GM18861 (cell line): Measurements from ENCODE around the gene HHAT.
"Not testable (repeated sequence)": the region's sequence is repeated elsewhere in the genome, so short reads cannot be mapped to it uniquely, and the experiment has no call there.

Experiments
- ATAC-seq: cut with Tn5 transposase; IDR thresholded peaks from one replicate; pipeline ENCODE4 v1.9.1; 2021; ENCODE audit not compliant: unreplicated experiment

Gene HHAT

DNA sequence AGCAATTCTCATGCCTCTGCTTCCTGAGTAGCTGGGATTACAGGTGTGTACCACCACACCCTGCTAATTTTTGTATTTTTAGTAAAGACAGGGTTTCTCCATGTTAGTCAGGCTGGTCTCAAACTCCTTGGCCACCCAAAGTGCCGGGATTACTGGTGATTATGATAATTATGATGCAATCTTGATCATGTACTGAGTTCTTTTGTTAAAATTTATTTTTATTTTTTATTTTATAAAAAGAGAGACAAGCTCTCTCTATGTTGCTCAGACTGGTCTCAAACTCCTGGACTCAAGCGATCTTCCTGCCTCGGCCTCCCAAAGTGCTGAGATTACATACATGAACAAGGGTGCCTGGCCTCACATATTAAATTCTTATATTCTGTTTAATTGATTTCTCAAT is 25.6 kb downstream of the HHAT start:
- ATAC-seq: not testable (repeated sequence)

DNA sequence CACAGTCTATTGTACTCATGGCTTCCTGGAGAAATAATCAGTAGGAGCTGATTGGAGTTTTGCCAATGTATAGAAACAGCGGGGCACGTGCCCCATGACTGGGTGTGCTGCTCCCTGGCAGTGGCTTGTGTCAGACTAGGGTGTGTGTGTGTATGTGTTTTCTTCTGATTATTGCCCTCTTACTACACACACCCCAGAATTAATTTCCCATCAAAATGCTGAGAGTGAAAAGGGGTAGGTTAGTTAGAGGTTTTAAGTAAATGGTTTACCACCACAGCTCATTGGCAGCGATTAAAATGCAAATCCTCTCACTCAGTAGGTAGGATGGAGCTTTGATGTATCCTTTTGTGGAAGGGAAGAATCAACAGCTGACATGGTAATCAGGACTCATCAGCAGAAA is 29.9 kb downstream of the HHAT start:
- ATAC-seq: no peak

GRCh38 chr1:210359255-210359654 is 30.6 kb downstream of the HHAT start:
- no peak for ATAC-seq

GRCh38 chr1:210360852-210361477 is 32.3 kb downstream of the HHAT start:
- ATAC-seq: peak; percentile 83

DNA sequence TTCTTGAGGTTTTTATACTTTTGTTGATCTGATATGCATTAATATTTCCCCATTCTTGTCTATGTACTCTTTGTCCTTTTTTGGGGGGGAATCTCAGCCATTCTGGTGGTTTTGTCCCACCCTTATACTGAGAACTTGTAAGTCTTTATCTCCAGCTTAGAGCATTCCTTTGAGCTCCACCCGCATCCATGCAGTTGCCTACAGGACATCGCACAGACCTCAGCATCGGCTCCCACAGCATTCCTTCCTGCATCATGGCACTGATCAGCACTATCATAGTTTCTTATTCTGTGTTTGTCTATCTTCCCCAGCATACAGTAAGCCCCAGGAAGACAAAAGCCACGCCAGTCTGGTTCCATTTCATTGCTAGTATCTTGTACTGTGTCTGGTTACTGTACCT is 33.0 kb downstream of the HHAT start:
- no peak for ATAC-seq

GRCh38 chr1:210362526-210362925 is 33.8 kb downstream of the HHAT start:
- no peak for ATAC-seq

DNA sequence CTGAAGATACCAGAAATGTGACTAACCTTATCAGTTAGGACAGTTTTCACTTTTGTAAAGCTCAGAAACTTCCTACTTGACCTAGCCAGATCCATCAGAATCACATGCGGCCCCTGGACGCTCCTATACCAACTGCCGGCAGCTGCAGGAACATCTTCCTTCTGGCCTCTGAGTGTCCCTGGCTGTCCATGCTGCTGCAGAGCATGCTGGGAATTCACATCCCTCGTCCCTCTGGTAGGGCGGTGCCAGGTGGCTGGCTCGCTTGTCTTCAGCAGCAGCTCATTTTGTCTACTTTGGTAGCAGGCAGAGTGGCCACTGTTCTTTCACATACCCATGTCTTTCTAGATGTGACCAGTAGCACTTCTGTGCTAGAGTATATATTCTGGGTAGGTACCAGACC is 34.4 kb downstream of the HHAT start:
- ATAC-seq: no peak

- no peak for ATAC-seq
Measured at GRCh38 chr1:210364479-210364878, 35.8 kb downstream of the HHAT start.

DNA sequence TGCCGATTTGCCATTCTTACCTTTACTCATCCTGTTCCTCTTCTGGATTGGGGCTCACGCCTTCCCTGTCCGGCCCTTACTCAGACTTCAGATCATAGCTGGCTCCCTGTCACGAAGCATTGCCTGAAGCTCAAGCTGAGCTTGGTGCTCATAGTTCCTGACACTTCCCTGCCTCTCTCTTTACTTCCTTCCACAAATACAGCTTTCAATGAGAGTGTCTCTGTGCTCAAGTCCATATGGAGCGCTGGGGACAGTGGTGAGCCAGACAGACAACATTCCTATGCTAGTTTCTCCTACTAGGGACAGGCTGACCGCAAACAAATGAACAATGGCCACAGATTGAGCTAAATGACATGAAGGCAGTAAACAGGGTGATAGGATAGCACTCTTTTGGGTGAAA is 38.1 kb downstream of the HHAT start:
- ATAC-seq: no peak

DNA sequence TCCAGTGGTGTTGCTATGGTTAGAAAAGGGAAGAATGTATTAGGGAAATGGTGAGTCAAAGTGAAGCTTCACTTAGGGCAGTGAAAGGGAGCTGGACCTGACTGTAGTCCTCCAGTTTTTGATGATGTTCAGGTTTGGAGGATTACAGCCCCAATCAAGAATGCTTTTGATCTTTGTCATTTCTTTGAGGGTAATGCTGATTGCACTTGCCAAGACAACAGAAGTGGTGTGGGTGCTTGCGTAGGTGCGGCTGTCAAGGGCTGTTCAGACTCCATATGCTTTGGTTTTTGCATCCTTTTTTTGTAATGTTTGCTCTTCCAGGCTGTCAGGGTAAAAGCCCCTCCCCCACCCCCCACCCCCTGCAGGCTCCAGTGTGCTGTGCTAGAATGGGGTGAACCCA is 38.9 kb downstream of the HHAT start:
- no peak for ATAC-seq

DNA sequence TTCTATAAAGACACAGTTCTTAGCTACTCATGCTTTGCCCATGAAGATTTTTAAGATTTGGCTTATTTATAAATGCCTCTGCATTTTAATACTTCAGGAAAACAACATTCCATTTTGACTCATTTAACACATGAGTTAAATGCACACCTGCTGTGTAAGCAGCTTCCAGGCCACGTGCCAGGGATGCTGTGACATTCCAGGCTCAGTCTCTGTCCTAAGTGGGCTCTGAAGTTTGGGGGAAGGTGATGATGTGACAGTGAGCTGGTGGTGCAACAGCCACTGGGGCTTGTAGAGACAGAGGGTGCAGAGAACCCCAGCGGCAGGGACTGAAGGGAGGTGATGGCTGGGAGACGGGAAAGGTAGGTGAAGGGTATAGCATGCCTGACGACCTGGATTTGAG is 40.7 kb downstream of the HHAT start:
- ATAC-seq: no peak

GRCh38 chr1:210371916-210372315 is 43.2 kb downstream of the HHAT start:
- ATAC-seq: no peak

DNA sequence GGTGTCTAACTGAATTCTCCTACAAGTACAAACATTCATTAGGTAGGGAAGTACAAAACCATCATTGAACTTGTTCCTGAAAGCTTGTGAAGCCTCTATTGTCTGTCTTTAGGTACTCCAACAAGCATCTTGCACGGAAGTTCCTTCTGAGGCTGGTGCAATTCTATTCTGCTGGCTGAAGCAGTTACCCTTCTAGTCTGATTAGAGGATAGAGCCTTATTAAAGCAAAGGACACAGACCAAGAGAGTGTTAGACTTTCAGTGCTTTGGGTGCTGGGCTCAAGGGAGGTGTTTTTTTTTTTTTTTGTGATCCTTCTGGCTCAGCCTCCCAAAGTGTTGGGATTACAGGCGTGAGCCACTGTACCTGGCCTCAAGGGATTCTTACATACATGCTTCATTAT is 43.8 kb downstream of the HHAT start:
- no peak for ATAC-seq

DNA sequence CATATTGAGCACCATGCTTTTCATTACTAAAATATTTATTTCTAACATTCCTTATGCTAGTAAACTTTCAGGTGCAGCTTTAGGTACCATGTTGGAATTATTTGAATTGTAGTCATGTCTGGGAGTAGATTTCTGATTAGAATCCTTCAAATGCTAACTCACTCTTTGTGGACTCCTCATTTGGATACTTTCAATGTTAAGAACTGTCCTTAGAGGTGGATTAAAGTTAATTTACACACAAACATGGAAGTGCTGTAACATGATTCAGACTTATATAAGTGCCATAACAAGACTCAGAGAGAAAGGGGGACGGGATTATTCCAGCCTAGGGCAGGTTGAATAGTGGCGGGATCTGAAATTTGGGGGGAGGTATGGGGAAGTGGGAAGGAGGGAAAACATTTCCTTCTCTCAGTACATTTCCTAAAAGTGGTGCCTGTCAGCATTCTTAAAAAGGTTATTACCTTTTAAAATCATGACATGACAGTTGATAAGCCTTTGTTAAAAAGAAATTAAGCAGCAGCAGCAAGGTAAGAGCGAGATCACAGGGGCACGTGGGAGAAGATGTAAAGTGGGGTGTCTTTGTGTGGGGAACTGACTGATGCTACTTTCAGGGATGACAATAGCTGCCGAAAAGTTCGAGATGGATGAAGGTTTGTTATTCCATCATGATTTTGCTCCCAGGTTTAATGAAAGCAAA is 44.4 kb downstream of the HHAT start:
- no peak for ATAC-seq

DNA sequence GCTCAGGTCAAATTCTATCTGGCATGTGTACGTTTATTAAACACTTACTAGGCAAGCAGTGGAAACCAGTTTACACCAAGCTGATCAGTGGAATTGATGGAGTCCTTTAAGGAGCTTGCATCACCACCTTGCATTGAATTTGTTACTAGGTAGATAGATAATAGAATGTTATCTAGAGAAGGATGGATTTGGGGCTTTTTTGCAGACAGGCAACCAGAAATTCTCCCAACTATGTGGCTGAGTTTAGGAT is 44.9 kb downstream of the HHAT start:
- no peak for ATAC-seq

DNA sequence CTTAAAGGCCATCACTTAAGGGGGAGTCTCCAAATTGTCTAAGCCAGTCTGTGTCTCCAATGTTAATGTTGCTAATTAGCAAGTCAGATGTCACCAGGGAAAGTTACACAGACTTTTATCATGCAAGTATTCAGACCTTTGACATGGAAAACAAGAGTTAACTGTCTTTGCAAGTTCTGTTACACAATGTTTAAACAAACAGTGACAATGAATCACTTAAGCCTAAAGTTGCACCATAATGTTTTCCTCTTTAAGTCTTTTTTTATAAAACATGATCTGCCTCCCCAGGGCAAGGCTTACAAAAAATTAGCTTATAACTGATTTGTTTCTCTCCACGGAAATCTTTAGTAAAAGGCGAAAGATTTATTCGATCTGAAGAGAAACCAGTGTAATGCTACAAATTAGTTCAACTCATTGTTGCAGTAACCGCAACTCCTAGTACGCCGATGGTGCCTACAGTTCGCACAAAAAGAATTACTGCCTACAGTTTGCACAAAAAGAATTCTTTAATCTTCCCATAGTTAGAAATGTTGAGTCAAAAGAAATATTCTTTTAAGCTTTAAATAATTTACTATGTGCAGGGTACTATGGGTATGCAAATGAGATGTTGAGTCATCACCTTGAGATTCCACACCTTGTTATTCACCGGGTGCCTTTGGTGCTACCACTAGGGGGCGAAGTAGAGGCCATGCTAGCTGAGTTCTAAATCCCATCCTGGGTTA is 45.3 kb downstream of the HHAT start:
- ATAC-seq: peak; percentile 62

DNA sequence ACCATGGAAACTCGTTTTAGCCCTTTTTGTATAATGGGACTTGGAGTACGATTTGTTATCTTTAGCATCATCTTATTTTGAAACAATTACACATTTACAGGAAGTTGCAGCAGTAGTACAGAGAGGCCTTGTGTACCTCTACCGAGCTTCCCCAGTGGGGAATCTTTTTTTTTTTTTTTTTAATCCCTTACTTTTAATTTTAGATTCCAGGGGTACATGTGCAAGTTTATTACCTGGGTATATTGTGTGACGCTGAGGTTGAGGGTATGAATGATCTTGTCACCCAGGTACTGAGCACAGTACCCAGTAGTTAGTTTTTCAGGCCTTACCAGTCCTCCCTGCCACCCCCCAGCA is 45.9 kb downstream of the HHAT start:
- no peak for ATAC-seq

DNA sequence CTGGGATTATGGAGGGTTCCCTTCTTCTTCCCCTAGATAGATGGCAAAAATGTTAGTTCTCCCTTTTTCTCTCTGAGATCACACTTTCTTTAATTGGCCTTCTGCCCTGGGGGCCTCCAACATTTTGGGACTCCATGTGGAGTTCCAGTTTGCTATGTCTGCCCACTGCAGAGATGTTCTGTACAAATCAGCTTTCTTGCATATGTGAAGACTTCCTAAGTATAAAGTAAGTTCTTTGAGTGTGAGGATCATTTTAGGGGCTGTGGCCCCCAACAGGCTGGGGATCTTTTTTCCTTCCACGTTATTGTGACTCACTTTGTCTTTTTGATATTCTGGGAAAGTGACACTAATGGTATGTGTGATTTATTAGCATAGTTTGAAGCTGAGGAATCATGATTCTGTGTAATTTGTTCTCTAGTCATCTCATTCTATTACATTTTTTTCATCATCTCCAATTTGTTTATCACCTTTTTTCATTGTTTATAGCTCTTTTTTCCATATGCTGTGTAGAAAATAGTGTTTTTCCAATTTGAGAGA is 48.2 kb downstream of the HHAT start:
- ATAC-seq: no peak

GRCh38 chr1:210377731-210378333 is 49.1 kb downstream of the HHAT start:
- no peak for ATAC-seq

DNA sequence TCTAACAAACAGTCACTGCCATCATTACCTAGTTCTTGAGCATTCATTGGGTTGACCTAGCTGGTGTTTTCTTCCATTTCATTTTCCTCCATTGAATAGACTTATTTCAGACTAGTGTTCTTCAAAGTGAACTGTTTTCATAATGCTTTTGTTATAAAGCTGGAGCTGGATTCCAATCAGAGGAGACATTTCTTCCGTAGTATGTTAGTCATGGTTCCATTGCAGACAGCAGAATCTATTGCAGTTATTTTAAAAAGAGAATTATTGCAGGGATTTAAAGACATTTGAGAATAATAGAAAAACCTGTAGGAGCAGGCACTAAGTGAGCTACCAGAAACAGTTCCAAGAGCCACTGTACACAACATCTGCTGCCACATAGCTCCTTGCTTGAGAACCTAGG is 50.0 kb downstream of the HHAT start:
- ATAC-seq: no peak

GRCh38 chr1:210381934-210382333 is 53.2 kb downstream of the HHAT start:
- ATAC-seq: no peak

DNA sequence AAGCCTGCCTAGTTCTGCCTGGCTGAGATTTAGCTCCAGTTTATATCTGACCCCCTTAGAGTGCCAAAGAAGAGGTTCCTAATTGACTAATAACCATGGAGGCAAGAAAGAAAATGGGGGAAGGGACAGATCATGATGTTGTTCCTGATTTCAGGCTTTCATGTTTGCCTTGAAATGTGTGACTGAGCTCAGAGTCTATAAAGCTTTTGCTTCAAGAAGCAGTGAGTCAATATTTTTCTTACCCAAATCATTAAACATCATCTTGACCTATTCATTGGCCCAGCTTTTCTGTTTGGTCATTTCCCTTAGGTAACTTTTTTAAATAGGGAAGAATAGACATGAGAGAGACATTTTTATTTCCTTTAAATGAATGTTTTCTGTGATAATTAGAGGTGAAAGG is 55.9 kb downstream of the HHAT start:
- no peak for ATAC-seq
